HCT116 (cell line): ENCODE measurements around the gene PRSS21.

ENCODE experiments used
- CTCF ChIP-seq, 3 experiments: fragments of 200-600 bp in 1 of 3; sonication (generic) in 1 of 3; IDR thresholded peaks in 2 of 3; conservative IDR thresholded peaks in 1 of 3; 2 replicates each; pipeline ENCODE4 v1.5.1; 2012 to 2017; ENCODE audit warnings: low read depth in 2 of 3, low read length in 2 of 3, antibody characterized with exemption in 1 of 3, borderline replicate concordance in 1 of 3, control low read depth in 1 of 3, mild to moderate bottlenecking in 1 of 3, mixed read lengths in 1 of 3, mixed run types in 1 of 3, moderate library complexity in 1 of 3; ENCODE audit not compliant: insufficient read depth in 1 of 3
- EZH2 ChIP-seq: fragments of 200-600 bp; sonication (generic); IDR thresholded peaks from 2 replicates; pipeline ENCODE4 v1.6.1; 2017; ENCODE audit warnings: antibody characterized with exemption, mixed run types
- POLR2A ChIP-seq: IDR thresholded peaks from 2 replicates; pipeline ENCODE4 v1.7.0; 2011; ENCODE audit warnings: borderline replicate concordance; ENCODE audit not compliant: insufficient read depth, insufficient read length; ENCODE audit errors: extremely low read depth
- YY1 ChIP-seq: IDR thresholded peaks from 2 replicates; pipeline ENCODE4 v1.6.1; 2011; ENCODE audit warnings: low read length, low read depth, moderate library complexity, mild to moderate bottlenecking; ENCODE audit not compliant: insufficient replicate concordance; ENCODE audit errors: extremely low read depth

- no peak for TF ChIP-seq CTCF (IDR thresholded peaks at IDR 0.05 in 2 of 3, conservative IDR thresholded peaks at IDR 0.05 in 1 of 3; ENCODE audit: borderline replicate concordance in 1 of 3, insufficient read depth in 1 of 3, low read depth in 2 of 3, low read length in 2 of 3)
- no peak for TF ChIP-seq POLR2A
- no peak for TF ChIP-seq EZH2
- no peak for TF ChIP-seq YY1
Measured at GRCh38 chr16:2771496-2772402, 45.3 kb upstream of the PRSS21 start.
